ENCODE results near the gene NELFA.

The NELFA gene

GRCh38 chr4:2044542-2045517 lies 36.1 kb upstream of the NELFA start (continued):
- no peak for TF ChIP-seq HOXC10 (CRISPR knock-in tag; IDR thresholded peaks at IDR 0.05)
- no peak for TF ChIP-seq PRDM6 (tag by site-specific recombination; IDR thresholded peaks at IDR 0.05)
- TF ChIP-seq ZNF16 (tag by site-specific recombination; IDR thresholded peaks at IDR 0.05; ENCODE audit: low read depth) = no peak
- TF ChIP-seq ZNF214 (tag by site-specific recombination; IDR thresholded peaks at IDR 0.05; ENCODE audit: borderline replicate concordance) = no peak
- TF ChIP-seq GLIS2 (tag by site-specific recombination; IDR thresholded peaks at IDR 0.05) = no peak
- no peak for TF ChIP-seq MZF1 (tag by site-specific recombination; IDR thresholded peaks at IDR 0.05; ENCODE audit: borderline replicate concordance)
- TF ChIP-seq ZNF777 (tag by site-specific recombination; IDR thresholded peaks at IDR 0.05; ENCODE audit: borderline replicate concordance) = no peak

GRCh38 chr4:2044119-2044485 lies 35.3 kb upstream of the NELFA start:
- ChIA-PET CTCF (interaction anchor here (0.7 kb wide), 1 partner anchor 19 kb away, joined by 3 read pairs; no protein-coding TSS in a partner anchor), POLR2A (no interaction called here)
- Histone ChIP-seq H3K4me3 (ENCODE audit: low read depth, low read length) (no peak overlapping the region), H3K9me3 (ENCODE audit: control insufficient read depth, insufficient read depth, low read depth, low read length) (no peaks in the 10 kb centered on the region), H3K4me1 (ENCODE audit: control insufficient read depth, insufficient read depth, low read length) (no peaks in the 10 kb centered on the region), H3K27ac (ENCODE audit: extremely low read depth, low read depth, low read length) (no peak overlapping the region), H3K36me3 (ENCODE audit: control insufficient read depth in 2 of 2, insufficient read depth in 1 of 2, low read length in 2 of 2) (peaks cover 0 to 6% of the 10 kb centered on the region in 2 experiments; a peak in 1 of 3 replicates)
- TF ChIP-seq ZNF157 (tag by site-specific recombination; IDR thresholded peaks at IDR 0.05) (no peak), ZNF37A (tag by site-specific recombination; IDR thresholded peaks at IDR 0.05) (no peak), ZFP3 (tag by site-specific recombination; IDR thresholded peaks at IDR 0.05; ENCODE audit: low read depth) (no peak), BCL11A (tag by site-specific recombination; IDR thresholded peaks at IDR 0.05; ENCODE audit: low read depth) (no peak), ZNF394 (tag by site-specific recombination; IDR thresholded peaks at IDR 0.05; ENCODE audit: borderline replicate concordance) (no peak), ZNF473 (tag by site-specific recombination; IDR thresholded peaks at IDR 0.05) (no peak), ZNF311 (tag by site-specific recombination; IDR thresholded peaks at IDR 0.05; ENCODE audit: borderline replicate concordance) (no peak), PRDM6 (tag by site-specific recombination; IDR thresholded peaks at IDR 0.05) (no peak), ZNF266 (tag by site-specific recombination; IDR thresholded peaks at IDR 0.05; ENCODE audit: low read depth) (no peak), GFI1B (tag by site-specific recombination; IDR thresholded peaks at IDR 0.05) (no peak), REST (tag by site-specific recombination; IDR thresholded peaks at IDR 0.05) (no peak), TSHZ1 (tag by site-specific recombination; IDR thresholded peaks at IDR 0.05; ENCODE audit: borderline replicate concordance) (no peak), GLI4 (tag by site-specific recombination; IDR thresholded peaks at IDR 0.05) (no peak), ZFP69B (tag by site-specific recombination; IDR thresholded peaks at IDR 0.05) (no peak), ZNF184 (tag by site-specific recombination; IDR thresholded peaks at IDR 0.05) (no peak), SCRT2 (tag by site-specific recombination; IDR thresholded peaks at IDR 0.05) (no peak)

Data from HEK293 (cell line).